NCI-H146 treated with DMSO at 0.1 percent for 48 hours (cell line): Measurements from ENCODE around the gene LYPD5.
A peak's percentile ranks its signal among the peaks of the same experiment; 100 is the strongest.
"Not testable (repeated sequence)": the region's sequence is repeated elsewhere in the genome, so short reads cannot be mapped to it uniquely, and the experiment has no call there.

Experiments used
- DNase-seq: peaks from one replicate; lab custom pipeline; 2025; ENCODE audit not compliant: unreplicated experiment; lab: John Stamatoyannopoulos, UW

LYPD5 gene, protein sequence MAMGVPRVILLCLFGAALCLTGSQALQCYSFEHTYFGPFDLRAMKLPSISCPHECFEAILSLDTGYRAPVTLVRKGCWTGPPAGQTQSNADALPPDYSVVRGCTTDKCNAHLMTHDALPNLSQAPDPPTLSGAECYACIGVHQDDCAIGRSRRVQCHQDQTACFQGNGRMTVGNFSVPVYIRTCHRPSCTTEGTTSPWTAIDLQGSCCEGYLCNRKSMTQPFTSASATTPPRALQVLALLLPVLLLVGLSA

DNA sequence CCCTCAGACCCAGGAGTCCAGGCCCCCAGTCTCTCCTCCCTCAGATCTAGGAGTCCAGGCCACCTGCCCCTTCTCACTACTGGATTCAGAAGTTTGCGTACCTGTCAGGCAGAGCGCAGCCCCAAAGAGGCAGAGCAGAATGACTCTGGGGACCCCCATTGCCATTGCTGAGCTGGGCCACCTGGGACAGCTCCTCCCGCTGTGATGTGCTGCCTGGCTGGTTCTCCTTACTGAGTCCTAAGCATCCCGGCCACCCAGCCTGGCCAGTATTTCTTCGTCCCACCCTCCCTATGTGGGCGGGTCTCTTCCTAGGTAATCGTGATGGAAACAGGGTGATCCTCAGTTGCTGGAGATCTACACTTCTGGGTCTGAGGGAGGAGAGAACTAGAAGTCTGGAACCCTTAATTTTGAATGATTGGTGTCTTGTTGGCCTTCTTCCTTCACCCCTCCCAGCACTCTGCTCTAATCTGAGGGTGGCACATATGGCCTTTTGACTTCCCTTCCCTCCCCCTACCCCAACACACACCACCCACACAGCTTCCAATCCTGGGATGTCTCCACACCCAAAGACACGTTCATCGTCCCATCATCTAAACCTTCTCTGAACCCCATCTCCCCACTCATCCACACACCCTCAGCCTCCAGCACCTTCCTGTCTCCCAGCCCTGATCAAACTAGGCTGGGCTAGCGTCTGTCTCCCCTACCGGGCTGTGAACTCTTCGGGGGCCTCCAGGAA lies at the start of gene LYPD5:
Gene LYPD5, minus strand, starts transcription at position 232 of the 736 bp plus-strand sequence. Its CDS starts 67 bp downstream, at position 165.
- DNase-seq, result no peak

DNA sequence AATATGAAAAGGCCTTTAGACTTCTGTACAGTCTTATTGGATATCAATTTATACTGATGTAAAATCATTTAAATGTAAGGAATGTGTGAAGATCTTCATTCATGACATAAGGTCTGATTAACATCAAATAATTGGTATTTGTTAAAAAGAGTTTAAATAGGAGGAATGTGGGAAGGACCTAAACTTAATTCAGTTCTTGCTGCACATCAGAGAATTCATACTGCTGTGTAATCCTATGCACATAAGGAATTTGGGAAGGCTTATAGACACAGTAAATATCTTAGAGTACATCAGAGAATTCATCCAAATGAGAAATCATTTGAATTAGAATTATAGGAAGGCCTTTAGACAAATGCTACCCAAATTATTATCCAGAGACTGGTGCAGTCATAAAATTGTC lies 46.6 kb upstream of the LYPD5 start:
- no peak for DNase-seq

DNA sequence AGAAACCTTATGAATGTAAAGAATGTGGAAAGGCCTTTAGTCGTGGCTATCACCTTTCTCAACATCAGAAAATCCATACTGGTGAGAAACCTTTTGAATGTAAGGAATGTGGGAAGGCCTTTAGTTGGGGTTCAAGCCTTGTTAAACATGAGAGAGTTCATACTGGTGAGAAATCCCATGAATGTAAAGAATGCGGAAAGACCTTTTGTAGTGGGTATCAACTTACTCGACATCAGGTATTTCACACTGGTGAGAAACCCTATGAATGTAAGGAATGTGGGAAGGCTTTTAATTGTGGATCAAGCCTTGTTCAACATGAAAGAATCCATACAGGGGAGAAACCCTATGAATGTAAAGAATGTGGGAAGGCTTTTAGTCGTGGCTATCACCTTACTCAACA lies 45.6 kb upstream of the LYPD5 start:
- DNase-seq, result no peak

DNA sequence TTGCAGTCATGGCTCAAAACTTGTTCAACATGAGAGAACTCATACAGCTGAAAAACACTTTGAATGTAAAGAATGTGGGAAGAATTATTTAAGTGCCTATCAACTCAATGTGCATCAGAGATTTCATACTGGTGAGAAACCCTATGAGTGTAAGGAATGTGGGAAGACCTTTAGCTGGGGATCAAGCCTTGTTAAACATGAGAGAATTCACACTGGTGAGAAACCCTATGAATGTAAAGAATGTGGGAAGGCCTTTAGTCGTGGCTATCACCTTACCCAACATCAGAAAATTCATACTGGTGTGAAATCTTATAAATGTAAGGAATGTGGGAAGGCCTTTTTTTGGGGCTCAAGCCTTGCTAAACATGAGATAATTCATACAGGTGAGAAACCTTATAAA lies 45.0 kb upstream of the LYPD5 start:
- no peak for DNase-seq

DNA sequence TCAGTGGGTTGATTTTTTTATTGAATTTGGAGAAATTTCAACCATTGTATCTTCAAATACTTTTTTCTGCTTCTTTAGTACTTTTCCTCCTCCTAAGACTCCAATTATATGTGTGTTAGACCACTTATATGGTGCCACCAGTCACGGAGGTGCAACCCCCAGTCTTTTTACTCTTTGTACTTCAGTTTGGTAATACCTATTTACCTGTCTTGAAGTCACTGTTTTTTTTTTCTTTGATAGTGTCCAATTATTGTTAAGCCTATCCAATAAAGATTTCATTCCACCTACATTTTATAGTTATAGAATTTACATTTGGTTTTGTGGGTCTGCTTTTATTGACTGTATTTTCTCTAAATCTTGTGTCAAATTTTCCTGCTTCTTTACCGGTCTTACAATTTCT lies 39.8 kb upstream of the LYPD5 start:
- DNase-seq, result no peak

DNA sequence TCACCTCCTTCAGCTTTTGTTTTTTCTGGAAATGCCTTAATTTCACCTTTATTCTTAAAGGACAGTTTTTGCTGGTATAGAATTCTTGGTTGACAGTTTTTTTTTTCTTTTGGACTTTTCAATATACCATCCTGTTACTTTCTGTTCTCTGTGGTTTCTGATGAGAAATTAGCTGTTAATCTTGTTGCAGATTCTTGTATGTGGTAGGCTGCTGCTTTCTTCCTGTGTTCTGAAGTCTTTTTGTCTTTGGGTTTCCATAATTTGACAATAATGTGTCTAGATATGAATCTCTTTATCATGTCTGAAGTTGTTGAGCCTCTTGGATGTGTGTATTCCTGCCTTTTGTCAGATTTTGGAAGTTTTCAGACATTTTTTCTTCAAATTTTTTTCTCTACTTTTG lies 36.9 kb upstream of the LYPD5 start:
- no peak for DNase-seq

DNA sequence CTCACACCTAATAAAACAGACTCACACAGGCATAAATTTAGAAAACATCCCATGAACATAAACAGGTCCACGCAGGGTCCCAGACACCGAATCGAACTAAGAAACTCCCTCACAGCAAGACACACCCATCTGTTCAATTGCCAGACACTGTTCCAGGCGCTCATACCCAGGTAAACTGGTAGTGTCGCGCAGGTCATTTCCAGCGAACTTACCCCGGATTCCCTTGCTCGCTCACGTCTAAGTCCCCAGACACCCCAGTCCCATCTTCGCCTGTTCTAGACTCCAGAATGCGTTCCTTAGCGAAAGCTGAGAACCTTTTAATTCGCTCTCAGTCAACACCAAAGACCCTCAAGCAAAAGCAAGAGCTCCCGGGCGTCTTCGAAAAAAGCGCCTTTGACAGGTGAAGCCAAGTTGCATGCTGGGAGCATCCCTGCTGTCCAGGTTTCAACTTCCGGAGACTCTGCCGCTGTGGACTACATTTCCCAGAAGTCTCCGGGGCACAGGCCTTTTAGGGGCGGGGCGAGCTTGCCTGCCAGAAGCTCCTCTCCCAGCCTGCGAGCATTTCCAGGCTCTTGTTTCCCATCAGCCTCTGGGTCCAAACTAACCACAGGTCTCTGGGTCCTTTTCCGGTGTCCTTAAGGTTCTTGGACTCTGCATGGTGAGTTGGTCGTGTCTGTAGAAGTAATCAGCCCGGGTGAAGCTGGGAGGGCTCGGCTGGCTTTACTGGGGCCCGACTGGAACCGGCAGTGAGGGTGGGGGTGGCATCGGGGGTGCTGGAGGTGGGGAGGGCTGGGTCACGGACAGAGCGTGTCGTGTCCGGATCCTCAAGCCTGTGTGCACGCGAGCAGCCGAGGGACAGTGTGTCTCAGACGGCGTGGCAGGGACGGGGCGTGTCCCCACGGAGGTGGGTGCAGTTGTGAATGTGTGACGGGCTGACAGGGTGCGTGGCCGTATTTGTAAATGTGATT lies 24.8 kb upstream of the LYPD5 start, which contains the start of gene ZNF283:
Gene ZNF283, plus strand, starts transcription at position 535 of the 968 bp plus-strand sequence. CDS start 6,184 bp downstream, outside the sequence.
- DNase-seq, result peak; percentile 93

DNA sequence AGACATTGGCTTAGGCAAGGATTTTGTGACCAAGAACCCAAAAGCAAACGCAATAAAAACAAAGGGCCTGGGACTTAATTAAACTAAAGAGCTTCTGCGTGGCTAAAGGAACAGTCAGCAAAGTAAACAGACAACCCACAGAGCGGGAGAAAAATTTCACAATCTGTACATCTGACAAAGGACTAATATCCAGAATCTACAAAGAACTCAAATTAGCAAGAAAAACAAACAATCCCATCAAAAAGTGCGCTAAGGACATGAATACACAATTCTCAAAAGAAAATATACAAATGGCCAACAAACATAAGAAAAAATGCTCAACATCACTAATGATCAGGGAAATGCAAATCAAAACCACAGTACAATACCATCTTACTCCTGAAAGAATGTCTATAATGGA lies 22.3 kb upstream of the LYPD5 start:
- peak; percentile 21 for DNase-seq

DNA sequence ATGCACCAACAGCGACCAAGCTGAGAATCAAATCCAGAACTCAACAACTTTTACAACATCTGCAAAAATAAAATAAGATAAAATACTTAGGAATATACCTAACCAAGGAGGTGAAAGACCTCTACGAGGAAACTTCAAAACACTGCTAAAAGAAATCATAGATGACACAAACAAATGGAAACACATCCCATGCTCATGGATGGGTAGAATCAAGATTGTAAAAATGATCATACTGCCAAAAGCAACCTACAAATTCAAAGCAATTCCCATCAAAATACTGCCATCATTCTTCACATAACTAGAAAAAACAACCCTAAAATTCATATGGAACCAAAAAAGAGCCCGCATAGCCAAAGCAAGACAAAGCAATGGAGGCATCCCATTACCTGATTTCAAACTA lies 21.6 kb upstream of the LYPD5 start:
- not testable (repeated sequence) for DNase-seq

DNA sequence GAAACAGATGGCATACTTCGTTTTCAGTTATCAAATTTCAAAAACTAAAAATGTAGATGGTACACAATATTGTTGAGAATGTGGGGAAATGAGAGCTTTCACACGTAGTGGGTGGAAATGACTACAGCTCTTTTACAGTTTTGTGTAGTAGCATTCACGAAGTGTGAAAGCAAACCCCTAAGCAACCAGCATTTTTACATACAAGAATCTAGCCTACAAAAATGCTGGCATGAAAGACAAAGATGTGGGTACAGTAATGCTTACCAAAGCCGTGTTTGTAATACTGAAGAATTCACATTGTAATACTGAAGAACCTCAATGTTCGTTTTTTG lies 18.6 kb upstream of the LYPD5 start:
- DNase-seq, result no peak

DNA sequence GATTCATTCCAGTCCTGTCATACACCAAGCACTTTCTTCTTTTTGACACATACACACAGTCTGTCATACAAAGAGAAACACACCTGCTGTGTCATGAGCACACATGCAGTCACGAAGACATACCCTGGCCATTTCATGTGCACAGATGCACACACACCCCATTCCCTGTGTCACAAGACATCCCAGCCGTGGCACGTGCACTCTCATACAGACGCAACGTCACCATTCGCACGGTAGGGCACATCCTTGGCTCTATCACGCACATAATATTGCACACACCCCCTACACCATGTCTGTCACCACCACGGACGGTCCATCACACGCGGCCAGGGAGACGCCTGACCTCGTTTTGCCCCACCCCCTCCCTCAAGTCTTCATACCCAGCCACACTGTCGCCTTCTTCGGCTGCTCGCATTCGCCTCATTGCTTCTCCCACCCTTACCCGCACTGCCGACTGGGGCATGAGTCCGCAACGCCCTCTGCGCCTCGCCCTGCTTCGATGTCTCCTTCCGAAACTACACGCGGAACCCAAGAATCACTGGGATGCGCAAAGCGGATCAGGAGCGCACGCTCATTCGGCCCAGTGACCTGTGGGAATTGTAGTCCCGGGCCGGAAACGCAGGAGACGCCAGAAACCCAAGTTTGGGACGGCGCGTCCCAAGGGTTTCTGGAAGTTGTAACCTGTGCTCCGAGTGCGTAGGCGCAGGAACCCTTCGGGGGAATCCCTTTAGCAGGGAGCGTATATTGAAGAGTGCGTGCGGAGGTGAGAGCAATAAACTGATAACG lies 18.0 kb upstream of the LYPD5 start:
- no peak for DNase-seq

DNA sequence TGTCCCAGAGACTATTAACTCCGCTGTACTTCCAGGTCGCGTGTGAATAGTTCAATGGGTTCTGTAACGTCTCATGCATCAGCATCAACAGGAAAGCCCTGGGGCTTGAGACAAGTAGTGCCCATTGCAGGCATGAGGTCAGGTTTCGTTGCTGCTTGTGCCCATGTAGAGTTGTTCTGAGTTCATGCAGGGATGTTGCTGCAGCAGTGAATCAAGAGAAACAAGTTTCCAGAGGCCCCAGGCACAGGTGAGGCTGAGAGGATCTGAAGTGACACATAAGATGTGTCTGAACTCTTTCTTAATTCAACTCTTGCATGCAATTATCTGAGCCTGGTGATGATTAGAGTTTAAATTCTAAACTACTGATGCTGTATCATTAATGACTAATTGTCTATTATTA lies 16.3 kb upstream of the LYPD5 start:
- no peak for DNase-seq

DNA sequence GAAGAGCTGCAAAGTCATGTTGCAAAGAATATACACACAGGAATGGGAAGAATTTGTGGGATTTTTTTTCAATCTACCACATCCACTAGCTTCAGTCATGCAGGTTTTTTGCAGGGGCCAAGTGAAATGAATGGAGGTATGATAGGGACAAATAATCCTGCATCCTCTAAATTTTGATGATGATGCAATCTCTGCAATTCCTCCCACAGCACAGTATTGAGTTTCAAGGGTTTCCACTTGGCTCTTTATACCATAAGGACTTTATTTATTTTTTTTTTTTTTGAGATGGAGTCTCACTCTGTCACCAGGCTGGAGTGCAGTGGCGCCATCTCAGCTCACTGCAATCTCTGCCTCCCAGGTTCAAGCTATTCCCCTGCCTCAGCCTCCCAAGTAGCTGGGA lies 15.2 kb upstream of the LYPD5 start:
- not testable (repeated sequence) for DNase-seq

DNA sequence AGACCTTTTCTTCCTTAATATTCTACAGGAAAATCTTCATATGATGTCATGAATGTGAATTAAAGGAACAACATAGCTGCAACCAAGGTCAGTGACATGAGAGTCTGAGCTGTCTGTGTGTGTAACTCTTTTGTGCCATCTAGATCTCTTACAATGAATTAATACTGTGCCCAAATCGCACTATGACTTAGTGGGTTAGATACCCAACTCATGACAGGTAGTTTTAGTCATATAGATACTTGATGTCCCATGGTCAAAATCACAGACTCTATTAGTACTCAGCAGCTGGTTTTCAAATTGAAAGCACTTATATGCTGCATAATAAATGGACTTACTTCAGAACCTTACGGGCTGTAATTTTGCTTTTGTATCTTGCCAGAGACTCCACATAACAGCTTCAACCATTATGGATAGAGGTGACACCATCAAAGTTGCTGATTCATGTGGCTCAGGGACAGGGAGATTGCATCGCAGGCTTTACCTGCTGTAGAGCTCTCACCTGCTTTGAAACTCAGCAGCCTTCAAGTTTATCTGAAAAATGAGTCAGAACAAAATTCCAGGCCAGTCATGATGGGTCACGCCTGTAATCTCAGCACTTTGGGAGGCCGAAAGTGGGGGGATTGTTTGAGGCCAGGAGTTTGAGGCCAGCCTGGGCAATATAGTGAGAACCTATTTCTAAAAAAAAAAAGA lies 12.6 kb upstream of the LYPD5 start:
- DNase-seq, result no peak

DNA sequence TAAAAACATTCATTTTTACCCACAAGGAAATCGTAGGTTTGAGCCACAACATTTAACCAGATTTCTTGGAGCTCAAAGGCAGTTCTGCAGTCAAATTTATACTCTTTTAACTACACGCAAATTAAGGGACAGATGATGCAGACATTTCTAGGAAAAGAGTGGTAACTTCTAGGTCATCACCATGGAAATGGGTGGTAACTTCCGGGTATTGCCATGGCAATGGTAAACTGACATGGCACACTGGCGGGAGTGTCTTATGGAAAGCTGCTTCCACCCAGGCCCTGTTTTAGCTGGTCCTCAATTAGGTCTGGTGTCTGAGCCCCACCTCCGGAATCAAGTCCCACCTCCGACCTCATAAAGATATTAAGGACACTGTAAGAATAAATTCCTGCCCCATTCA lies 10.4 kb upstream of the LYPD5 start:
- DNase-seq, result no peak

DNA sequence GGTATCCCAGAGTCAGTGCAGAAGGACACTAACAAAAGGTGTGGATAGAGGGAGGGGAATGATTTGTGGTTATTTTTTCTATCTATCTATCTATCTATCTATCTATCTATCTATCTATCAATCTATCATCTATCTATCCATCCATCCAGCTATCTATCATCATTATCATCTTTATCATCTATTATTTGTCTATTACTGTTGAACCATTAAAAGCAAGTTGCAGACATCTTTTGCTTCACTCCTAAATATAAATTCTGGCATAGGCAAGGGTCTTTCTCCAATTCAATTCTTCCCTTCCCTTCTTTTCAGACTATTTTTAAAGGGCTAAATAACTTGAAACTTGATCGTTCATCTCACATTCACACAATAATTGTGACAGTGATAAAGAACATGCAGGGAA lies 10.0 kb upstream of the LYPD5 start:
- DNase-seq, result no peak

DNA sequence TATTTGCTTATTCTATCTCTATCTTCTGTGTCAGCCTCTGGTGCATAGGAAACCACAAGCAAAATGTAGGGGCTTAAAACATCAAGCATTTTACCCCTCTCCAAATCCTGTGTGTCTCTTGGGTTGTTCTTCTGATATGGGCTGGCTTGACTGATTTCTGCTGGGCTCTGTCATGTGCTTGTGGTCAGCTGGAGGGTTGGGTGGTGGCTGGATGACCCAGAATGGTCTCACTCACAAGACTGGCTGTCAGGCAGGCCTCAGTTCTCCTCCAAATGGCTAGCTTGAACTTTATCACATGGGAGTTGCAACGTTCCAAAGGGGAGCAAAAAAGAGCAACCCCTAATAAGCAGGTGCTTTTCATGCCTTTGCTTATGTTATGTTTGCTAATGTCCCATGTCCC lies 9.6 kb upstream of the LYPD5 start:
- DNase-seq, result no peak

DNA sequence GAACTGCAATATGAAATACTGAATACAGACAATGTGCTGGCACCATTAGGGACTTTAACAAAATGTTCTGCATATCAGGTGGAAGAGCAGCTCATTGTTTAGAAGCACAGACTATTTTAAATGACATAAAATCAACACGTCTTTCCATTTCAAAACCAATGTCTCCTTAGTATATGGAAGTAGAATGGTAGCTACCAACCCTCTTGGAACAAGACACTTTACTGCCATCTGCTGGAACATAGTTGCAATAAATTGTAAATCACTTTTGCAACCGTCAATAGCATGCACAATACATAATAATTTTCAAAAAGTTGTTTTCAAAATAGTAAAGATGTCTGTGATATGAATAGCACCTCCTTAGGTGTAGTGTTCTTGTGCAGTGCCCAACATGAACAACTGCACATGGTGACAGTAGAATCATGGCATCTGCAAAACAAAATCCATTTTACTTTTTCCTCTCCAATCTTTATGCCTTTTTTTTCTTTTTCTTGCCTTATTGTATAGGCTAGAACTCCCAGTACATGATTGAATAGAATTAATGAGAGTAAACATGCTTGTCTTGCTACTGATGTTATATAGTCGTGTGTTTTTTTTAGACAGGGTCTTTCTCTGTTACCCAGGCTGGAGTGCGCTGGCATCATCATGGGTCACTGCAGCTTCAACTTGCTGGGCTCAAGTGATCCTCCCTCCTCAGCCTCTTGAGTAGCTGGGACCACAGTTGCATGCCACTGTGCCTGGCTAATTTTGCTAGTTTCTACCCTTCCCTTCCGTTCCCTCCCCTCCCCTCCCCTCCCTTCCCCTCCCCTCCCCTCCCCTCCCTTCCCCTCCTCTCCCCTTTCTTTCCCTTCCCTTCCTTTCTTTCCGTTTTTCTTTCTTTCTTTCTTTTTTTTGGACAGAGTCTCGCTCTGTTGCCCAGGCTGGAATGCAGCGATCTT lies 7.8 kb upstream of the LYPD5 start:
- DNase-seq, result peak; percentile 39

DNA sequence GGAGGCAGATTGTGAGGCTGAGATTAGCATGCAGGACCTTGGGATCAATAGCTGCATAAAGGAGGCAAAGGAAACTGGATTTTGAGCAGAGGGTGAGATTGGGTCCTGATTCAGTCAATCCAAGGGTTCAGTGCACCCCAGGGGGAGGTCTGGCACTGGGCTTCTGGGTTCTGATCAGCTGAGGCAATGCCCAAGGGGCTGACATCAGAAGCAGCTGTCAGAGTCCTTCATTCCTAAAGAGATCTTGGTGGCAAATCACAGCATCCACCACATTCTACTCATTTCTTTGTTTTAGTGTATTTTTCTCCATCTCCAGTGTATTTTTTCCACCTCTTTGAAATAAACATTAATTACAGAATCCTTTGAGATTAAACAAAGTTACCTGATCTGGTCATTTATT lies 5.4 kb upstream of the LYPD5 start:
- DNase-seq, result no peak
